Ascending aorta (tissue), 2 donors: ENCODE measurements around the gene CRISP1. TPM values are rescaled to one million over a fixed set of nuclear protein-coding genes. Genes with fewer than 3 reads are reported as not detected.

Experiments used
- DNase-seq, 2 donors: peaks; one replicate each; pipeline ENCODE4 v3.0.0-alpha.2; 2019; ENCODE audit warnings: low spot score in 2 of 2
- H3K27ac ChIP-seq, 2 donors: fragments of 200-600 bp; sonication (generic); one replicate each; pipeline ENCODE4 v1.5.1; 2016 to 2017; ENCODE audit warnings: mild to moderate bottlenecking in 1 of 2
- H3K27me3 ChIP-seq: fragments of 200-600 bp; sonication (generic); one replicate; pipeline ENCODE4 v1.5.1; 2017
- H3K36me3 ChIP-seq, 2 donors: fragments of 200-600 bp; sonication (generic); one replicate each; pipeline ENCODE4 v1.5.1; 2016
- H3K4me1 ChIP-seq, 2 donors: fragments of 200-600 bp; sonication (generic); one replicate each; pipeline ENCODE4 v1.5.1; 2016 to 2017; ENCODE audit warnings: mild to moderate bottlenecking in 1 of 2
- H3K4me3 ChIP-seq, 2 donors: fragments of 200-600 bp; sonication (generic); one replicate each; pipeline ENCODE4 v1.5.1; 2016 to 2017; ENCODE audit warnings: mild to moderate bottlenecking in 1 of 2
- H3K9me3 ChIP-seq, 2 donors: fragments of 200-600 bp; sonication (generic); one replicate each; pipeline ENCODE4 v1.5.1; 2016
- intact Hi-C: fragments of 100-400 bp; cut with DNase I; formaldehyde crosslinking; loops from one replicate; pipeline ENCODE4 v1.15.1; 2023
- total RNA-seq: library from RNA; depleted of rRNA; stranded (reverse); fragments of >200 nt; gene quantifications from one replicate; pipeline ENCODE4 v1.1.0, GENCODE V29; 2016
- TF ChIP-seq, protein P1 (sequence below), 3 experiments: fragments of 200-600 bp in 2 of 3; fragments of 450-650 bp in 1 of 3; sonication (generic) in 2 of 3; IDR thresholded peaks; one replicate each; pipeline ENCODE4 v1.5.1; 2016 to 2019; ENCODE audit warnings: antibody characterized with exemption in 3 of 3, mild to moderate bottlenecking in 1 of 3, moderate library complexity in 1 of 3

Gene CRISP1
- total RNA-seq, 1 donor from 2014 or later: not detected

DNA sequence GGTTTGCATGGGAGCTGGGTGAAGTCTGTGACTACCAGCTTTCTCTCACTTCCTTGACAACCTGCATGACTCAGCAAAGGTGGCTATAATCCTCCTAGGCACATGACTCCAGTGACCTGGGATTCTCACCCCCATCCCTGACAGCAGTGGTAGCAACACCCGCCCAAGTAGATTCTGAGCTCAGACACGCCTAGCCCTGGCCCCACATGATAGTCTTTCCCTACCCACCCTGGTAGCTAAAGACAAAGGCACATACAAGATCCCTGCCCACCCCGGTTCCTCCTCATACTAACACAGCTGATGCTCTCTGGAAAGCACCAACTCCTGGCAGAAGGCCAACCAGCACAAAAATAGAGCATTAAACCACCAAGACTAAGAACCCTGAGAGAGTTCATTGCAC lies 25.9 kb upstream of the CRISP1 start:
- TF ChIP-seq, protein P1, sequence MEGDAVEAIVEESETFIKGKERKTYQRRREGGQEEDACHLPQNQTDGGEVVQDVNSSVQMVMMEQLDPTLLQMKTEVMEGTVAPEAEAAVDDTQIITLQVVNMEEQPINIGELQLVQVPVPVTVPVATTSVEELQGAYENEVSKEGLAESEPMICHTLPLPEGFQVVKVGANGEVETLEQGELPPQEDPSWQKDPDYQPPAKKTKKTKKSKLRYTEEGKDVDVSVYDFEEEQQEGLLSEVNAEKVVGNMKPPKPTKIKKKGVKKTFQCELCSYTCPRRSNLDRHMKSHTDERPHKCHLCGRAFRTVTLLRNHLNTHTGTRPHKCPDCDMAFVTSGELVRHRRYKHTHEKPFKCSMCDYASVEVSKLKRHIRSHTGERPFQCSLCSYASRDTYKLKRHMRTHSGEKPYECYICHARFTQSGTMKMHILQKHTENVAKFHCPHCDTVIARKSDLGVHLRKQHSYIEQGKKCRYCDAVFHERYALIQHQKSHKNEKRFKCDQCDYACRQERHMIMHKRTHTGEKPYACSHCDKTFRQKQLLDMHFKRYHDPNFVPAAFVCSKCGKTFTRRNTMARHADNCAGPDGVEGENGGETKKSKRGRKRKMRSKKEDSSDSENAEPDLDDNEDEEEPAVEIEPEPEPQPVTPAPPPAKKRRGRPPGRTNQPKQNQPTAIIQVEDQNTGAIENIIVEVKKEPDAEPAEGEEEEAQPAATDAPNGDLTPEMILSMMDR (IDR thresholded peaks at IDR 0.05): no peak
- DNase-seq: no peak
- Histone ChIP-seq H3K27me3 (no peaks in the 10 kb centered on the region), H3K27ac (no peak overlapping the region), H3K9me3 (peaks cover 0 to 5% of the 10 kb centered on the region in 2 donors), H3K4me1 (no peaks in the 10 kb centered on the region), H3K36me3 (no peaks in the 10 kb centered on the region), H3K4me3 (no peak overlapping the region)
- intact Hi-C loops: no loop called here

DNA sequence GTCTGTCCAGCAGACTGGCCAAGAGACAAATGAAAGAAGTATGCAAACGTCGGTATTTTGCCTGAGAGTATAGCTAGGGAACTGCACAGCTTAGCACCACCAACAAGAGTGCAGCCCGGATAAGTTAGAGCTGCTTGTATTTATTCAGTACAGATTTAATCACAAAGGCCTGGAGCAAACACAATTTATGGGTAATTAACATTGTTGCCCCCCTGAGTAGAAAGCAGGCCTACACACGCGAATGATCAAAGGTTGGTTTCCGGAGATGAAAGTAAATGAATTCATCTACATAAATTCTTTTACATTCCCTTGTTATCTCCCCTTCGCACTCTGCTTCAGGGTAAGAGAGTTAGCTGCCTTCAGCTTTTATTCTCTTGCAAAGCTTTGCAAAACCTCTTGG lies 24.7 kb upstream of the CRISP1 start:
- TF ChIP-seq, protein P1 (IDR thresholded peaks at IDR 0.05): no peak
- no peak overlapping the region for H3K4me3 ChIP-seq
- no peaks in the 10 kb centered on the region for H3K27me3 ChIP-seq
- intact Hi-C loops: no loop called here
- no peak for DNase-seq
- H3K27ac ChIP-seq: no peak overlapping the region
- H3K4me1 ChIP-seq: no peaks in the 10 kb centered on the region
- peaks cover 0 to 5% of the 10 kb centered on the region in 2 donors for H3K9me3 ChIP-seq
- H3K36me3 ChIP-seq: no peaks in the 10 kb centered on the region

DNA sequence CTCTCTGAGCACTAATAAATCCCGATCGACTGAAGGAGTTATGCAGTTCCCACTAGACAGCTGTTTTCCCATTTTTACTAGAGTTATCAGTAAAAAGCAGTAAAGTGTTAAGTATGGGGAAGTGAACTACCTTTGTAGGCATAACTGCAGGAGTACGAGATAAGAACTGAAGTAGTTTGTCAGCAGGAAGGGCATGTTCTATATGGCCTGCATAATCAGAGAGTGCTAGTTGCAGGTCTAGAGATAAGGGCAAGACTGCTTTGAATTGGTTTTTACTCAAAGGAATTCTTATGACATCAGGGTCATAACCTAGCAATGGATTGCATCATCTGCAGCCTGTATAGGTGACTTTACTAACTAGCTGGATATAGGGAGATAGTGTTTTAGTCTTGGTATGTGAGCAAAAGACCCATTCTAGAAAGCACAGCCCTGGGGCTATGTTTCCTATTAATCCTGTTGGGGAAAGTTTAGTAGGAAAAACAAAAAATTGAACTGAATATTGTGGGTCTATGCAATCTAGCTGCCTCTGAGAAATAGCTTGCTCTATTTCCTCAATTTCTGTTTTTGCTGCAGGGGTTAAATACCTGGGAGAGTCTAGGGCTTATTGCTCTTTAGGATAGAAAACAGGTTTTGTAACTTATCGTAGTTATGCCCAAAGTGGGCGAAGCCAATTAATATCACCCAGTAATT lies 22.6 kb upstream of the CRISP1 start:
- TF ChIP-seq, protein P1 (IDR thresholded peaks at IDR 0.05): no peak
- intact Hi-C loops: no loop called here
- H3K4me1 ChIP-seq: no peaks in the 10 kb centered on the region
- no peak overlapping the region for H3K27ac ChIP-seq
- DNase-seq: no peak
- no peaks in the 10 kb centered on the region for H3K27me3 ChIP-seq
- H3K4me3 ChIP-seq: no peak overlapping the region
- H3K36me3 ChIP-seq: no peaks in the 10 kb centered on the region
- H3K9me3 ChIP-seq: no peaks in the 10 kb centered on the region

DNA sequence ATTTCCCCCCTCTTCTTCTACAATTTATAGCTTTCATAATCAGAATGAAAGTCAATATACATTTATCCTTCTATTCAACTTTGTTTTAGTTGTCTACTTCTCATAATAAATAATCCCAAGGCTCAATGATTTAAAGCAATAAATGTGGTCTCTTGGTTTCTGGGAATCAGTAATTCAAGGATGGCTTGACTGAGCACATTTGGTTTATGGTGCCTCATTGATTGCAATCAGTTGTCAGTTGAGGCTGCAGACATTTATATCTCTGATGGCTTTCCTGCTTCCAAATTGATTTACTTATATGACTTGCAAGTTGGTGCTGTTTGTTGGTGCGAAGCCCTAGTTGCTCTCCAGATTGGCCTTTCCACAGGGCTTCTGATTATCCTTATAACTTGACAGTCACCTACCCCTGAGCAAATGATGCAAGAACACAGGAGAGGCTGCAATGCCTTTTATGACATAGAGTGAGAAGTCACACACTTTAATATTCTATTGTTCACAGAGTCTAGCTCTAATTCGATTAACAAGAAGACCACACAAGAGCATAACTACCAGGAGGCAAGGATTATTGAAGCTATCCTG lies 2.7 kb upstream of the CRISP1 start:
- intact Hi-C loops: no loop called here
- H3K4me3 ChIP-seq: no peak overlapping the region
- H3K27ac ChIP-seq: no peak overlapping the region
- TF ChIP-seq, protein P1 (IDR thresholded peaks at IDR 0.05): no peak
- no peaks in the 10 kb centered on the region for H3K27me3 ChIP-seq
- DNase-seq: no peak
- no peaks in the 10 kb centered on the region for H3K4me1 ChIP-seq
- no peaks in the 10 kb centered on the region for H3K36me3 ChIP-seq
- H3K9me3 ChIP-seq: no peaks in the 10 kb centered on the region

DNA sequence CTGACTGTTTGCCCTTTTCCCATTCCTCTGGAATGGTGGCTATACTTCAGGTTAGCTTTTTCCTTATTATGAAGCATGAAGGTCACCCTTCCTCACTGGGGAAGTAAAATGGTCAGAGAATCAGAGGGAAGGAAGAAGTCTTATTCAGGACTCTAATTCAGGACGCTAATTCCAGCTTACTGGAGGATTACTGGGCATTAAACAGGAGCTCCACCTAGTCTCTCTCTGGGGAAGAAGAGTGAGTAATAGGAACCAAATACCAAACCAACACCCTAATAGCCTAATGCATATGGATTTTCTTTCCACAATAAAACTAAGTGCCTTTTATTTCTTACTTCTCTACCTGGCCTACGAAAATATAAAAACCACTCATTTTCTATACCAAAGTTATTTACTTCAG lies 10.1 kb downstream of the CRISP1 start:
- intact Hi-C loops: no loop called here
- Histone ChIP-seq H3K4me1 (no peaks in the 10 kb centered on the region), H3K36me3 (no peaks in the 10 kb centered on the region), H3K27me3 (no peaks in the 10 kb centered on the region), H3K9me3 (no peaks in the 10 kb centered on the region), H3K4me3 (no peak overlapping the region), H3K27ac (no peak overlapping the region)
- DNase-seq: no peak
- TF ChIP-seq, protein P1 (IDR thresholded peaks at IDR 0.05): no peak
